Hepatocyte (in vitro differentiated cells): Measurements from ENCODE around the gene WNT7B. TPM values are rescaled to one million over a fixed set of nuclear protein-coding genes. Genes with fewer than 3 reads are reported as not detected.

Experiments used
- DNase-seq: peaks from one replicate; pipeline ENCODE4 v3.0.0-alpha.2; 2016; ENCODE audit warnings: low spot score
- H2AFZ ChIP-seq: fragments of 200-600 bp; sonication (generic); 2 replicates; pipeline ENCODE4 v1.6.0; 2016; ENCODE audit warnings: antibody characterized with exemption, mild to moderate bottlenecking
- H3K27ac ChIP-seq: fragments of 200-600 bp; sonication (generic); 2 replicates; pipeline ENCODE4 v1.5.1; 2016; ENCODE audit warnings: mild to moderate bottlenecking
- H3K27me3 ChIP-seq: fragments of 200-600 bp; sonication (generic); 2 replicates; pipeline ENCODE4 v1.6.1; 2016
- H3K36me3 ChIP-seq: fragments of 200-600 bp; sonication (generic); replicated peaks from 2 replicates; pipeline ENCODE4 v1.5.1; 2016; ENCODE audit warnings: low read depth; ENCODE audit not compliant: insufficient read depth
- H3K4me1 ChIP-seq: fragments of 200-600 bp; sonication (generic); 2 replicates; pipeline ENCODE4 v1.5.1; 2016; ENCODE audit warnings: mild to moderate bottlenecking, moderate library complexity; ENCODE audit not compliant: insufficient read depth
- H3K4me2 ChIP-seq: fragments of 200-600 bp; sonication (generic); 2 replicates; pipeline ENCODE4 v1.6.0; 2016
- H3K4me3 ChIP-seq: fragments of 200-600 bp; sonication (generic); 2 replicates; pipeline ENCODE4 v1.5.1; 2016; ENCODE audit warnings: mild to moderate bottlenecking
- H3K79me2 ChIP-seq: fragments of 200-600 bp; sonication (generic); 2 replicates; pipeline ENCODE4 v1.6.0; 2017; ENCODE audit warnings: mild to moderate bottlenecking
- H3K9me2 ChIP-seq: fragments of 200-600 bp; sonication (generic); replicated peaks from 2 replicates; pipeline ENCODE4 v1.6.0; 2017; ENCODE audit warnings: mild to moderate bottlenecking; ENCODE audit not compliant: insufficient read depth
- H3K9me3 ChIP-seq: fragments of 200-600 bp; sonication (generic); 2 replicates; pipeline ENCODE4 v1.5.1; 2016; ENCODE audit warnings: low read depth, mild to moderate bottlenecking
- H4K20me1 ChIP-seq: fragments of 200-600 bp; sonication (generic); 2 replicates; pipeline ENCODE4 v1.6.0; 2016; ENCODE audit warnings: mild to moderate bottlenecking; ENCODE audit not compliant: insufficient read depth, poor library complexity, severe bottlenecking
- EZH2 ChIP-seq: fragments of 200-600 bp; sonication (generic); IDR thresholded peaks from 2 replicates; pipeline ENCODE4 v1.6.1; 2016; ENCODE audit warnings: antibody characterized with exemption, mild to moderate bottlenecking, borderline replicate concordance
- EZH2phosphoT487 ChIP-seq: fragments of 200-600 bp; sonication (generic); IDR thresholded peaks from one replicate; pipeline ENCODE4 v1.6.1; 2018; ENCODE audit warnings: antibody characterized with exemption, mild to moderate bottlenecking, low read depth, moderate library complexity; ENCODE audit not compliant: unreplicated experiment, severe bottlenecking
- WGBS: methylation state at CpG from one replicate; pipeline ENCODE4 v1.1.6; 2016; ENCODE audit warnings: low lambda C conversion rate; ENCODE audit errors: missing lambda C conversion rate; 5-methylcytosine and 5-hydroxymethylcytosine counted together
- polyA plus RNA-seq: library from polyadenylated mRNA; unstranded; fragments of >200 nt; fragmentation: Nextera tagmentation; extraction: Ambion mirVana; gene quantifications from 2 replicates; pipeline ENCODE4 v1.2.1, GENCODE V29; 2016
- total RNA-seq: library from RNA; depleted of rRNA; stranded (reverse); fragments of >200 nt; gene quantifications from 2 replicates; pipeline ENCODE4 v1.2.3, GENCODE V29; 2014
- TF ChIP-seq, protein P1 (sequence below): fragments of 200-600 bp; sonication (generic); IDR thresholded peaks from 2 replicates; pipeline ENCODE4 v1.5.1; 2016; ENCODE audit warnings: antibody characterized with exemption, mild to moderate bottlenecking; ENCODE audit not compliant: poor library complexity

Gene WNT7B
- total and polyA plus RNA-seq, 2 experiments from 2014 or later = 1.9 to 2.4 TPM

DNA sequence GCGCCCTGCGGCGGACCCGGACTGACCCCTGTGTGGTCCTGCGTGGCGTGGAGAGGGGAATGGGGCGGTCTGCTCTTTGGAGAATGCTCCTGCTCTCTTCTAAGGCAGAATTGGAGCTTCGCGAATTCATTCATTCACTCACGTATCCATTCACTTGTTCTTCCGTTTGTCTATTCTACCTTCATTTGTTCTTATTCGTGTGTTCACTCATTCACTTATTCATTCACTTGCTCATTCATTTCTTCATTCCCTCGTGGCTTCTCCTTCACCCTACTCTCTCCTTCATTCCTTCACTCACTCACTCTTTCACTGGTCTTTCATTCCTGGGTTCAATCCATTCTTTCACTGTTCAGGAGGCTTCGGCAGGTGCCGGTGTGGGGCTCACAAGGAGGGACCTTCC, 69.6 kb downstream of the WNT7B start:
- Histone ChIP-seq H3K27me3 (no peaks in the 10 kb centered on the region), H3K36me3 (no peaks in the 10 kb centered on the region), H4K20me1 (no peaks in the 10 kb centered on the region), H3K79me2 (no peaks in the 10 kb centered on the region), H3K4me3 (no peak overlapping the region), H2AFZ (no peak overlapping the region), H3K9me3 (no peaks in the 10 kb centered on the region), H3K4me2 (no peak overlapping the region), H3K27ac (no peak overlapping the region), H3K9me2 (no peaks in the 10 kb centered on the region), H3K4me1 (peaks cover 8% of the 10 kb centered on the region)
- TF ChIP-seq, protein P1, sequence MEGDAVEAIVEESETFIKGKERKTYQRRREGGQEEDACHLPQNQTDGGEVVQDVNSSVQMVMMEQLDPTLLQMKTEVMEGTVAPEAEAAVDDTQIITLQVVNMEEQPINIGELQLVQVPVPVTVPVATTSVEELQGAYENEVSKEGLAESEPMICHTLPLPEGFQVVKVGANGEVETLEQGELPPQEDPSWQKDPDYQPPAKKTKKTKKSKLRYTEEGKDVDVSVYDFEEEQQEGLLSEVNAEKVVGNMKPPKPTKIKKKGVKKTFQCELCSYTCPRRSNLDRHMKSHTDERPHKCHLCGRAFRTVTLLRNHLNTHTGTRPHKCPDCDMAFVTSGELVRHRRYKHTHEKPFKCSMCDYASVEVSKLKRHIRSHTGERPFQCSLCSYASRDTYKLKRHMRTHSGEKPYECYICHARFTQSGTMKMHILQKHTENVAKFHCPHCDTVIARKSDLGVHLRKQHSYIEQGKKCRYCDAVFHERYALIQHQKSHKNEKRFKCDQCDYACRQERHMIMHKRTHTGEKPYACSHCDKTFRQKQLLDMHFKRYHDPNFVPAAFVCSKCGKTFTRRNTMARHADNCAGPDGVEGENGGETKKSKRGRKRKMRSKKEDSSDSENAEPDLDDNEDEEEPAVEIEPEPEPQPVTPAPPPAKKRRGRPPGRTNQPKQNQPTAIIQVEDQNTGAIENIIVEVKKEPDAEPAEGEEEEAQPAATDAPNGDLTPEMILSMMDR = no peak
- TF ChIP-seq EZH2 (no peak), EZH2phosphoT487 (no peak)
- WGBS = 94% methylated on average over 15 of the region's 15 CpGs
- DNase-seq = no peak

DNA sequence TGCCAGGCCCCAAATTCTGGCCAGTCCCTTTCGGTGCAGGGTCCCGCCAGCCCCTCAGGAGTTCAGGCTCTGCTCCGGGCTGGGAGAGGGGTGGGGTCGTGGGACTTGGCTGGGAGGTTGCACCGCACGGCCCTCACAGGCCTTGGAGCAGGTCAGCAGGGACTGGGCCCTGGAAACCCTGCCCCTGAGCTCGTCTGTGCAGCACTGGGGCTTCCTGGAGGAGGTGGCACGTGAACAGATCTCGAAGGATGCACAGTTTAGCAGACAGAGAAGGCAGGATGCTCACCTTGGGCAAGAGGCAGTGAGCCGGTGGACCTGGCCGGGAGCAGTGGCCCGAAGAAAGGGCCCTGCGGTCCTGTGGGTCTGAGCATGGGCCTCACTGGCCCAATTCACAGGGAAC, 70.0 kb downstream of the WNT7B start:
- no peaks in the 10 kb centered on the region for H3K79me2 ChIP-seq
- no peaks in the 10 kb centered on the region for H3K27me3 ChIP-seq
- peaks cover 8% of the 10 kb centered on the region for H3K4me1 ChIP-seq
- no peak overlapping the region for H3K27ac ChIP-seq
- no peak overlapping the region for H3K4me2 ChIP-seq
- no peaks in the 10 kb centered on the region for H4K20me1 ChIP-seq
- H3K9me2 ChIP-seq = no peaks in the 10 kb centered on the region
- no peaks in the 10 kb centered on the region for H3K9me3 ChIP-seq
- DNase-seq = no peak
- H3K36me3 ChIP-seq = no peaks in the 10 kb centered on the region
- WGBS = 97% methylated on average over 11 of the region's 13 CpGs
- H2AFZ ChIP-seq = no peak overlapping the region
- H3K4me3 ChIP-seq = no peak overlapping the region
- no peak for TF ChIP-seq EZH2phosphoT487
- no peak for TF ChIP-seq EZH2
- TF ChIP-seq, protein P1 = no peak

DNA sequence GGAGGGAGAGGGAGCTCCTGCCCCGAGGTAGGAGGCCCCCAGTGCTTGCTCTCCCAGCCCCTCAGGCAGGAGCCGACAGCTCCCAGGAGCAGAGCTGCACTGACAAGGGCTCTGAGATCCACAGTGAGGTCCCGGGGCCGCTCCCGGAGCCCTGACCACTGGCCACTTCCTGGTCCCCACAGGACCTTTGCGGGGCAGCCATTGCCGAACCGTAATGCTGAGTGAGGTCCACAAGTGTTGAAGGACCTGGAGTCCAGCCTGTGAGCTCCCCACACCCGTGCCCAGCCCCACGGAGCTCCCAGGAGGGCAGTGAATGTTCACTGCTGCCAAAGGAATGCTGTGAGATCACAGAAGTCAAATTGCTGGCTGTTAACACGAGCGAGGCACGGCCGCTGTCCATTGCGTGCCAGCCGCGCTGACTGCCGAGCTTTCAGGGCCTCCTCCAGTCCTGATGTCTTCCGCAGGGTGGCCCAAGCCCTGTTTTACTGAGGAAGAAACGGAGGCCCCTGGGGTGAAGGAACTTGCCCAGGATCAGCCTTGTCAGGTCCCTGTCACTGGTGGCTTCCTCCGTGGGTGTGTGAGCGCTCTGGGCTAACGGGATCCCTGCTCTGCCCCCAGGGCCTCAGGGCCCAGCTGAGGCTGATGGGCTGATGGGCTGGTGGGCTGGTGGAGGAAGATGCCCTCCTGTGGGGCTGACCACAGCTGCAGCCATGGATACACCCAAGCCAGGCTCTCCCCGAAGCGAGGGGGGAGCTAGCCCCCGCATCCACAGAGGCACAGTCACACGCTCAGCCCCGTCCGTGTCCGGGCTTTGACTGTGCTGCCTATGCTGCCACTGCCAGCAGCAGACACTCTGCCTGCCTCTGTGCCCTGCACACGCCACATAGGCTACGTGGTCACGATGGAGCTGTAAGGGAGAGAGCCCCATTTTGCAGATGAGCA, 70.8 kb downstream of the WNT7B start:
- H2AFZ ChIP-seq = no peak overlapping the region
- no peaks in the 10 kb centered on the region for H3K9me2 ChIP-seq
- 77% methylated on average over 33 of the region's 33 CpGs for WGBS
- no peaks in the 10 kb centered on the region for H3K9me3 ChIP-seq
- peaks cover 8% of the 10 kb centered on the region for H3K4me1 ChIP-seq
- no peaks in the 10 kb centered on the region for H3K36me3 ChIP-seq
- no peaks in the 10 kb centered on the region for H3K79me2 ChIP-seq
- no peak for DNase-seq
- no peak overlapping the region for H3K4me2 ChIP-seq
- no peak overlapping the region for H3K27ac ChIP-seq
- no peaks in the 10 kb centered on the region for H3K27me3 ChIP-seq
- no peaks in the 10 kb centered on the region for H4K20me1 ChIP-seq
- TF ChIP-seq EZH2phosphoT487 (no peak), EZH2 (no peak)
- TF ChIP-seq, protein P1 = no peak
- no peak overlapping the region for H3K4me3 ChIP-seq
